Measurements from ENCODE around the gene GSC2.

Gene GSC2

DNA sequence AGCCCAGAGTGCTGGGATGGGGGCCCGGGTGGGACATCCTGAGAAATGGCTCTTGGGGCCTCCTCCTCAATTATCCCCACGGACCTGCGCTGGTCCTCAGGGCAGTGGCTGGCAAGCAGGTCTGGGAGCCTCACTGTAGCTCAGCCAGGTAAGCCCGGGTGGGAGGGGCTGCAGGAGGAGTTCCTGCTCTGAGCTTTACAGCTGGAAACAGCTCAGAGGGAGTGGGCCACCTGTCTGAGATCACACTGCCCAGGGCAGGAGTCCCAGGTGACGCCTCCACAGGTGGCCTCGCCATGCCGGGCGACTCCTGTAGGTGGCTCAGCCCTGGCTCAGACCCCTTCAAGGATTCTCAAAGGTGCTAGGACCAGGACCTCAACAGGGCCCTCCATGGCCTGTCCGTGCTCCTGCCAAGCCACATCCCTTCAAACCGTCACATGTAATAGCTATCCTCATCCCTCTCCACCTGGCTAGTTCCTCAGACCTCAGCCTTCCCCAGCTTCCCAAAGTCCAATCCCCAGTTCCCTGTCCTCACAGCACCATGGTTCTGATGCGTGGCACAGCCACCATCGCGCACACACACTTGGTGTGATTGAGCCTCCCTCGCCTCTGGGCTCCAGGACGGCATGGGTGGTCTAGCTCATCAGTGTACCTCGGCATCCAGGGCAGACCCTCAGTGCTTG lies 22.6 kb downstream of the GSC2 start:
- H3K27me3 ChIP-seq (ENCODE audit: control insufficient read depth, low read length) = no peaks in the 10 kb centered on the region
- H3F3A ChIP-seq (ENCODE audit: control insufficient read depth, insufficient read depth) = no peaks in the 10 kb centered on the region
- H3K4me1 ChIP-seq (ENCODE audit: control insufficient read depth, low read length) = peaks cover 7% of the 10 kb centered on the region
- H3K27ac ChIP-seq (ENCODE audit: low read depth, low read length) = no peak overlapping the region
- no peaks in the 10 kb centered on the region for H3K9me3 ChIP-seq (ENCODE audit: control insufficient read depth, insufficient read depth, low read length)
- peaks cover 4% of the 10 kb centered on the region; the same call in 1 of the 2 replicates for H3K36me3 ChIP-seq (ENCODE audit: control insufficient read depth, low read length)
- no peaks in the 10 kb centered on the region for H3K79me2 ChIP-seq (ENCODE audit: control insufficient read depth, low read length)
- TF ChIP-seq, protein P1, sequence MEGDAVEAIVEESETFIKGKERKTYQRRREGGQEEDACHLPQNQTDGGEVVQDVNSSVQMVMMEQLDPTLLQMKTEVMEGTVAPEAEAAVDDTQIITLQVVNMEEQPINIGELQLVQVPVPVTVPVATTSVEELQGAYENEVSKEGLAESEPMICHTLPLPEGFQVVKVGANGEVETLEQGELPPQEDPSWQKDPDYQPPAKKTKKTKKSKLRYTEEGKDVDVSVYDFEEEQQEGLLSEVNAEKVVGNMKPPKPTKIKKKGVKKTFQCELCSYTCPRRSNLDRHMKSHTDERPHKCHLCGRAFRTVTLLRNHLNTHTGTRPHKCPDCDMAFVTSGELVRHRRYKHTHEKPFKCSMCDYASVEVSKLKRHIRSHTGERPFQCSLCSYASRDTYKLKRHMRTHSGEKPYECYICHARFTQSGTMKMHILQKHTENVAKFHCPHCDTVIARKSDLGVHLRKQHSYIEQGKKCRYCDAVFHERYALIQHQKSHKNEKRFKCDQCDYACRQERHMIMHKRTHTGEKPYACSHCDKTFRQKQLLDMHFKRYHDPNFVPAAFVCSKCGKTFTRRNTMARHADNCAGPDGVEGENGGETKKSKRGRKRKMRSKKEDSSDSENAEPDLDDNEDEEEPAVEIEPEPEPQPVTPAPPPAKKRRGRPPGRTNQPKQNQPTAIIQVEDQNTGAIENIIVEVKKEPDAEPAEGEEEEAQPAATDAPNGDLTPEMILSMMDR (IDR thresholded peaks at IDR 0.05; ENCODE audit: low read depth, low read length, poor library complexity, severe bottlenecking) = no peak
- TF ChIP-seq EZH2phosphoT487 (IDR thresholded peaks at IDR 0.05; ENCODE audit: borderline replicate concordance, low read length) = no peak
- no peaks in the 10 kb centered on the region for H4K20me1 ChIP-seq (ENCODE audit: control insufficient read depth, insufficient read depth, low read depth, low read length)
- H3K4me2 ChIP-seq (ENCODE audit: low read length) = no peak overlapping the region
- H3K9me2 ChIP-seq (replicated peaks; ENCODE audit: control insufficient read depth, low read length) = no peaks in the 10 kb centered on the region
- no peak overlapping the region for H3K4me3 ChIP-seq (ENCODE audit: low read length)

- no peak overlapping the region for H3K4me2 ChIP-seq (ENCODE audit: low read length)
- no peaks in the 10 kb centered on the region for H3K27me3 ChIP-seq (ENCODE audit: control insufficient read depth, low read length)
- TF ChIP-seq, protein P1 (IDR thresholded peaks at IDR 0.05; ENCODE audit: low read depth, low read length, poor library complexity, severe bottlenecking) = no peak
- TF ChIP-seq EZH2phosphoT487 (IDR thresholded peaks at IDR 0.05; ENCODE audit: borderline replicate concordance, low read length) = no peak
- no peaks in the 10 kb centered on the region for H4K20me1 ChIP-seq (ENCODE audit: control insufficient read depth, insufficient read depth, low read depth, low read length)
- H3K79me2 ChIP-seq (ENCODE audit: control insufficient read depth, low read length) = peaks cover 6% of the 10 kb centered on the region
- no peaks in the 10 kb centered on the region for H3F3A ChIP-seq (ENCODE audit: control insufficient read depth, insufficient read depth)
- H3K27ac ChIP-seq (ENCODE audit: low read depth, low read length) = no peak overlapping the region
- H3K4me3 ChIP-seq (ENCODE audit: low read length) = no peak overlapping the region
- peaks cover 3% of the 10 kb centered on the region; the same call in 1 of the 2 replicates for H3K36me3 ChIP-seq (ENCODE audit: control insufficient read depth, low read length)
- H3K9me3 ChIP-seq (ENCODE audit: control insufficient read depth, insufficient read depth, low read length) = no peaks in the 10 kb centered on the region
- H3K9me2 ChIP-seq (replicated peaks; ENCODE audit: control insufficient read depth, low read length) = no peaks in the 10 kb centered on the region
- peaks cover 7% of the 10 kb centered on the region for H3K4me1 ChIP-seq (ENCODE audit: control insufficient read depth, low read length)
Observed at GRCh38 chr22:19126309-19127273, 23.5 kb downstream of the GSC2 start.

DNA sequence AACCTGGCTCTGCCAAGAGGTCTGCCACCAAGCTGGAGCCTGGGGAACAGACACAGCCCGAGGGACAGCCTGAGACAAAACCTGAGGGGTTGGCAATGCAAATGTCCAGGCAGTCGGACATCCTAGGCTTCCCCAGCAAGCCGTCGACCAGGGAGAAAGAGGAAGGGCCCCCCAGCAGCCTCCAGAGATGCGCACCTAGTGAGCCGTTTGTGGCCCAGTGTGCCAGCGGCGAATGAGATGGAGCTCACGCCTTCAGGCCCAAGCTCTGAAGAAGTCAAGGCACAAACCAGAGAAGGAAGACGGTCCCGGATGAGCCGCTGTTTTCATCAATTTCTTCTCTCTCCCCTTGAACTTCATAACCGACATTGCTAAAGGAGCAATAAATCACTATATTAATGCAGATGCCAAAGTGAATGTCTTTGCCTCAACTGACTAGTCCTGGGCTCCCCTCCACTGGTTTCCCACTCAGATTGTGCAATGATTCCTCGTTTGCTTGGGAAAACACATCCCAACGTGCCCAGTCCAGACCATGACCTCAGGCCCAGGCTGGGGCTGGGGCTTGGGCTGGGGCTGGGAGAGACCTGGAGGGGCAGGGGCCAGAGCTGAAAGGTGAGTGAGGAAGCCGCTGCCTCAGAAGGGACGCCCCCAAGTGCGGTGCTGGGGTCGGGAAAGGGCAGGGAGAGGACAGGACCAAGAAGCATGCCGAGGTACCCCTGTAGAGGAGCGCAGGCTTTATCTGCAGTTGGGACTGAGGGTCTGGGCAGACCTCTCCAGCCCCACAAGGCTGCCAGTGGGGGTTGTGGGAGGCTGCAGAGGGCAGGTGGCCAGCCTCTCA lies 24.4 kb downstream of the GSC2 start:
- Histone ChIP-seq H3K4me3 (ENCODE audit: low read length) (no peak overlapping the region), H3K9me2 (replicated peaks; ENCODE audit: control insufficient read depth, low read length) (no peaks in the 10 kb centered on the region), H3K27ac (ENCODE audit: low read depth, low read length) (no peak overlapping the region), H3K27me3 (ENCODE audit: control insufficient read depth, low read length) (no peaks in the 10 kb centered on the region), H3K4me2 (ENCODE audit: low read length) (no peak overlapping the region), H3K79me2 (ENCODE audit: control insufficient read depth, low read length) (peaks cover 15% of the 10 kb centered on the region), H4K20me1 (ENCODE audit: control insufficient read depth, insufficient read depth, low read depth, low read length) (peaks cover 4% of the 10 kb centered on the region; the same call in 1 of the 2 replicates), H3F3A (ENCODE audit: control insufficient read depth, insufficient read depth) (no peaks in the 10 kb centered on the region), H3K4me1 (ENCODE audit: control insufficient read depth, low read length) (peaks cover 11% of the 10 kb centered on the region), H3K9me3 (ENCODE audit: control insufficient read depth, insufficient read depth, low read length) (no peaks in the 10 kb centered on the region), H3K36me3 (ENCODE audit: control insufficient read depth, low read length) (no peaks in the 10 kb centered on the region)
- TF ChIP-seq, protein P1 (IDR thresholded peaks at IDR 0.05; ENCODE audit: low read depth, low read length, poor library complexity, severe bottlenecking) = no peak
- TF ChIP-seq EZH2phosphoT487 (IDR thresholded peaks at IDR 0.05; ENCODE audit: borderline replicate concordance, low read length) = no peak

Data from DOHH2 (cell line).